HG02798 (cell line): ENCODE measurements around the gene TBPL2.
"Not testable (repeated sequence)": the region's sequence is repeated elsewhere in the genome, so short reads cannot be mapped to it uniquely, and the experiment has no call there.

Source experiments
- ATAC-seq: cut with Tn5 transposase; IDR thresholded peaks from one replicate; pipeline ENCODE4 v1.9.1; 2021; ENCODE audit warnings: mild to moderate bottlenecking; ENCODE audit not compliant: unreplicated experiment, poor library complexity

Gene TBPL2

DNA sequence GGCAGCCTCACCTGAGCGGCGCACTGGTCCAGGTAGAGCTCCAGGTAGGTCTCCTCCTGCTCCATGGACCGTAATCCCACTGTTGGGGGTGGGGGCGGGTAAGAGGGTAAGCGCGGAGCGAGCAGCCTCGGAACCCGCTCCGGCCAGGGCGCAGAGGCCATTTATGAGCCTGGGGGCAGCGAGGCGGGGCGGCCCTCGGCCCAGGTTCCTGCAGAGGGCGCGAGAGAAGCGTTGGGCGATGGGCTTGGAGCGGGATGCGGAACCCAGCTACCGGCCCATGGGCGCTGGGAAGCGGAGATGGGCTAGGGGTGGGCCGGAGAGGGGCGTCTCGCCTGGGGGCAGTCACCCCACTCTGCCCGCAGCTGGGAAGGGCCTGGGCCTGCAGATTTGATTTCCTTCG, at the start of gene TBPL2:
TBPL2 (minus strand) TSS at position 232 of the 400 bp plus-strand sequence; CDS start at position 65, 167 bp downstream.
- no peak for ATAC-seq

DNA sequence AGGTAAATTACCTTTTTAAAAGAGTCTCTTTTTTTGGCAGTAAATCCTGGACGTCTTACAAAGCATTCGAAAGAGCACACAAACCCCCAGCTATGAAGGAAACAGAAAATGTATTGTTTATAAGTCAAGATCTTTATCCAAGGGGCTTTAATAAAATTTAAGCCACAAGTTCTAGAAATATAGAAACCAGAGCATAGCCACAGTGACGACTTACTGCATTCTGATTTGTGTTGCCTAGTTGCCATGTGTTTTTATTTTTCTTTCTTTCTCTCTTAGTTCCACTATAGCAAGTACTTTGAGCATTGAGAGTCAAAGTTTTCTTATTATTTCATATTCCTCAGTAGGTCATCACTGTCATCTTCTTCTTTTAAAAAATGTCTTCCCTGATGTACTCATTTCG, 47.8 kb upstream of the TBPL2 start:
- ATAC-seq: no peak

DNA sequence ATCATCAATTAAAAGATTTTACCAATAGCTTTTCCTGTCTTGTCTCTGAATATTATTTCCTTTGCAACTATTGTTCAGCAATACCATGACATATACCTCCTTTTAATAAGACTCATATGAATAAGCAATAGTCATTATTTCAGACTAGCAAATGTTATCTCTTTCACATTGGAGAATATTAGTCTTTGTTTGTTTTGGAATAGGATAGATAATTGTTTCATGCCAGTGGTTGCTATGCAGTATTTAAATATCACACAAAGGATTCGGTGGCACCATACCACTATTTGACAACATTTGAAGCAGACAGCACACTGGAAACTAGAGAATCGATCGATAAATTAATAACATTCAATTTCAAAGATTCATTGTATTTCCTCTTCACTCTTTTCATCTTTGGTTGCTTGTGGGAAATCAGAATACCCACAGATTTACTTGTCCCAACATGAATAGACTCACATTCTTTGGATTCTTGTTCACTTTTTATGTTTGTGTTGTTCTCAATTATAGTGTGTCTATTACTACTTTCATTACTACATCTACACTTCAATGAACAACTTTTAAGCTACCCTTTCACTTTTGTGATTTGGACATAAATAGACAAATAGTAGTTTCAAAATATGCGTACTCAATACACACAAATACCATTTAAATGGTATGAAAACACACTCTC, 42.7 kb upstream of the TBPL2 start:
- ATAC-seq: no peak

DNA sequence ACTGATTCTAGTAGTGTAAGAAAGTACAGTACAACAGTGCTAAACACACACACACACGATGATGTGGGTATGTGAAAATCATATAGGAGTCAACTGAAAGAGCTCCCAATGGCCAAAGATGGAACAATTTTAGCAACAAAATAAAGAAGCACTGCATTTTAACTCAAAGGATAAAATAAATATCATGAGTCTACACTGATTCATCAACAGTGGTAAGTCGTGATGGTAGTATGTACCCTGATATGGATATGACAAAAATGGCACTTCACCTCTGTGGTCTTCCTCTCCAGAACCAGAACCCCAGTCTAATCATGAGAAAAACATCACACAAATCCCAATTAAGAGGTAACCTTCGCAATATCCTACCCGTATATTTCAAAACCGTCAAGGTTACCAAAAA, 41.4 kb upstream of the TBPL2 start:
- no peak for ATAC-seq

DNA sequence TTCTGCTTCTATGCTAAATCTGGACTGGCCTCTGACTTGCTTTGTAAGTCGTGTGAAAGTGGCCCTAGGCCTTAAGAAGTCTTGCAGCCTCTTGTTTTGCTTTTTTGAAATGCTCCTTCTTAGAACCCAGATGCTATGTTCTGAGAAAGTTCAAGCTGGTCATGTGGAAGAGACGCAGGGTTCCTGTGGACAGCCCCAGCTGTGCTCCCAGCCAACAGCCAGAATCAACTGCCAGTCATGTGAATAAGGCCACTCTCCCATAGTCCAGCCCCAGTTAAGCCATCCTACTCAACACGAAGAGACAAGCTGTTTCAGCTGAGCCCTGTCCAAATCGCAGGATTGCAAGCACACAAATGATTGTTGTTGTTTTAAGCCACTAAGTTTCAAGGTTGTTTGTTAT, 37.3 kb upstream of the TBPL2 start:
- ATAC-seq: no peak

DNA sequence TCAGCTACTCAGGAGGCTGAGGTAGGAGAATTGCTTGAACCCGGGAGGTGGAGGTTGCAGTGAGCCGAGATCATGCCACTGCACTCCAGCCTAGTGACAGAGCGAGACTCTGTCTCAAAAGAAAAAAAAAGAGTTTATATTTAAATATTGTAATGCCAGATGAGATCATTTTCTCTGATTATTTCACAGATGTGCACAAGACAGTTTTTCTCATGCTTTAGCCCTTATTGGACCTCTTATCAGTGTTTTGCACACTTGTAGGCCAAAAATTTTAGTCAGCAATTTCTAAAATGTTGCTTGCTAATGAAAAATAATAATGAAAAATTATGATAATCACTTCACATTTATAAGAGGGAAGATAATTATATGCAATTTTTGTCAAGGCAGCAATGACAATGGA, 36.0 kb upstream of the TBPL2 start:
- ATAC-seq: not testable (repeated sequence)

DNA sequence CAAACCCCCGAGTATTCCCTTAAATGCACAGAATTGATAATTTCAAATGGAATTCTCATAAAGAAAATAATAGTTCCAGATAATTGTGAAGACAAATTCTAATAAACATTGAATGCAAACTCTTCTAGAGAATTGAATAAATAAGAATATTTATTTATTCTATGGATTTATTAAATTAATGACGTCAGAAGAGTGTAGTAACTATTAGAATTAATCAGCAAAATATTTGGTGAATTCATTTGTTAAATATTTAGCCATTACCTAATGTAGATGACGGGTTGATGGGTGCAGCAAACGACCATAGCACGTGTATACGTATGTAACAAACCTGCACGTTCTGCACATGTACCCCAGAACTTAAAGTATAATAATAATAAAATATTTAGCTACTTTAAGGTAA, 33.4 kb upstream of the TBPL2 start:
- no peak for ATAC-seq

DNA sequence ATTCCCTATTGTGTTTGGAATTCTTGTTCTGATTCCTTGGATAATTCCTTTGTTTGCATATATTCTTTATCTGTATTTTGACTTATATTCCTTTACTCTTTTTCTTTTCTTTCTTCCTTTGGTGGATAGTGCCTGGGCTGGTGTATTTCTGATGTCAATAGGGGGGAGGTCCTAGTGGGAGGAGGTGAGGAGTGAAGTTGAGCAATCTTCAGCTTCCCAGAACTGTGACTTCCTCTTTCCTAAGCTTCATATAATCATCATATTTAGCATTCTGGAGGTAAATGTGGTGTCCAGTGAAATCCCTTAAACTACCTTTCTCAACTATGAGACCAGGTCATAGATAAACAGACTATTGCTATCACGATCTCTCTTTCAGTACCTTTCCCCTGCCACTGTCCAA, 29.6 kb upstream of the TBPL2 start:
- ATAC-seq: no peak

DNA sequence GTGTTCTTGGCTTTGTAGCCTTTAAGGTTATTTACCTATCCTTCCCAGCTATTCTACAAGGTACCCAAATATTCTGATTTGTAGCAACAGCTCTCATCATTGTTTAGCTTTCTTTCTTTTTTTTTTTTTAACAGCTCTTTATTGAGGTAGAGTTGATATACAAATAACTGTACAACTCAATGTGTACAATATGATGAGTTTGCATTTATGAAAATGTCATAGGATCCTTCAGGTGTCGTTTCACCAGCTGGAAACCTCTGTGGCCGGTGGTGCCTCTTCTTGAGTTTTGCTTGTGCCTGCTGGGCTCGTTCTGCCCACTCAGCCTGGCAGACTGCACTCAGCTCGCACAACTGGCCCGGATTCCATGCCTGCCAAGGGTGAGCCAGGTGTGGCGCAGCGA, 26.9 kb upstream of the TBPL2 start:
- no peak for ATAC-seq

DNA sequence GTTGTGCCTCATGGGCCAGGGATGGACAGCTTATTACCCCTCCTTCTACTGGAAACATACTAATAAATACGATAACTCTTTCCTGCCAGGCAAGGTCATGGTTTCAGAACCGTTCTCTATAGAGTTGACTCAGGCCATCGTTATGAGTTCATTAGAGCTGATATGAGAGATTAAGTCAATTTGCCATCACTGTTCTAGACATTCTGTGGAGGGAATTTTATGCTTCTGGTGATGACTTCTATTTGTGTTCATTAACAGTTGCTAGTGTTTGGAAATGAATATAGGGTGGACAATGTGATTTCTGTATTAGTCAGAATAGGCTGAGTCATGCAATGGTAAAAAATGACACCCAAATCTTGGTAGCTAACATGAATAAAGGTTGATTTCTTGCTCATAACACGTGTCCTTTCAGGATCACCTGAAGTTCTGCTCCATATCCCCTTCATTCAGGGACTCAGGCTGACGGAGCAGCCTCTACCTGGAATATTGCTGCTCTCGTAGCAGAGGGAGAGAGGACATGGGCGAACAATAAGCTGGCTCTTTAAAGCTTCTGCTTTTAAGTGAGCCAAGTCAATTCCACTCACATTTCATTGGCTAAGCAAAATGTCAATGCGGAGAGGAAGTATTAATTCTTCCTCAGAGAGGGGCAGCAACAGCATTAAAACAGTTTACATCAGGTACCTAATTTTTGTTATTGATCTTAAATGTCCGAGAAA, 18.5 kb upstream of the TBPL2 start:
- peak; percentile 80 for ATAC-seq

DNA sequence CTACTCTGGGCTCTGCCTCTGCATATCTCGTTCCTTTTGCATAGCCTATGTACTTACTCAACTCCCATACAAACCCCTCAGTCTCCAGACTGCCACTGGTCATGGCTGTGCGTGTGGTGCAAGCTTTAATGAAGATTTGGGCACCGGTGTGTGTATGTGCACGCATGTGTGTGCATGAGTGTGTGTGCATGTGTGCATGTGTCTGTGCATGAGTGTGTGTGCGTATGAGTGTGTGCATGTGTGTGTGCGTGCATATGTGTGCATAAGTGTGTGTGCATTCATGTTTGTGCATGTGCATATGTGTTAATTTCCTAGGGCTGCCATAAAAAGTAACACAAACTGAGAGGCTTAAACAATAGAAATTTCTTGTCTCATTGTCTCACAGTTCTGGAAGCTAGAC, 17.1 kb upstream of the TBPL2 start:
- ATAC-seq: no peak

DNA sequence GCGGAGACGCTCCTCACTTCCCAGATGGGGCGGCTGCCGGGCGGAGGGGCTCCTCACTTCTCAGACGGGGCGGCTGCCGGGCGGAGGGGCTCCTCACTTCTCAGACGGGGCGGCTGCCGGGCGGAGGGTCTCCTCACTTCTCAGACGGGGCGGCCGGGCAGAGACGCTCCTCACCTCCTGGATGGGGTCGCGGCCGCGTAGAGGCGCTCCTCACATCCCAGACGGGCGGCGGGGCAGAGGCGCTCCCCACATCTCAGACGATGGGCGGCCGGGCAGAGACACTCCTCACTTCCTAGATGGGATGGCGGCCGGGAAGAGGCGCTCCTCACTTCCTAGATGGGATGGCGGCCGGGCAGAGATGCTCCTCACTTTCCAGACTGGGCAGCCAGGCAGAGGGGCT, 16.0 kb upstream of the TBPL2 start:
- not testable (repeated sequence) for ATAC-seq

DNA sequence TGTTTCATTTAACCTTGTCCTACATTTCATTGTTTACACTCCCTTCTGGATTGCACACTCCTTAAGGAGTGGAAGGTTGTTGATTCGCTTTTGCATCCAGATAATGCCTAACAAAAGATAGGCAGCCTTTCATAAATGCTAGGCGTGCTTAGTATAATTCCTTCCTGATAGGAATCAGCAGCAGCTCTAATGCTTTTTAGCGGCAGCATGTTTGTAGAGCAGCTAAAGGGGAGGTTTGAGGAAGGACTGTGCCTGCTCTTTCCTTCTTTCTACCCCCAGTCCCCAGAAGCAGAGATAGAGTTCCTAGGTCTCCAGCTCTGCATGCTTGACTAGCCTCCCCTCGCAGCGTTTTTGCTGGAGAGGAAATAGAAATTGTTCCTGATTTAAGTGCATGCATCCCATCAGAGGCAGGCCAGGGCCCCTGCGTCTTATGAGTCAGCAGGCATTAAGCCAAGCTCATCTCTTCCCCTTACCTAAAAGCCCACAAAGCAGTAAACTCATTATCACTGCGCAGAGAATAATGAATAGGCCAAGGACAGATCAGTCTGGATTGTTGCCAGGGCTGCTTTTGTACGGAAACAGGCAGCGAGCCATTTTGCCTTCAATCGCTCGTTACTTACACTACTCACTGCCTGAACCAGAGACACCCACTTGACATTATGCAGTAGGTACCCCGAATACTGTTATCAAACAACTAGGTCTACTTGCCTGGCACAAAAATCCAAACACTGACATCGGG, 14.0 kb upstream of the TBPL2 start:
- ATAC-seq: no peak

DNA sequence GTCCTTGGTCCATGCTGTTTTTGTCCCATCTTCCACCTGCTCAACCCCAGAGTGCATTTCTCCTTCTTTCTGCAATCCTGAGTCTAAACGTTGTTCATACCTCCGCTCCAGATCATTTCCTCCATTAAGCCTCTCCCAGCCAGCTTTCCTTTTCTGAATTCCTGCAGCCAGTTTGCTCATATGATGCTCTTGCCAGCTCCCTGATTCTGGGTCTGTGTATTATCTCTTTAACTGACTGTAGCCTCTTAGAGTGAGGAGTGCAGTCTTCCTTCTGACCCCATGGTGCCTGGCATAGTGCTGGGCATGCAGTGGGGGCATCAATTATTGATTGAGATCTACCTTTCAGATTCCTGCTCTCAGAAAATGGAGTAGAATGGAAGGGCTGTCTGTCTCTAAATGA, 11.5 kb upstream of the TBPL2 start:
- no peak for ATAC-seq

DNA sequence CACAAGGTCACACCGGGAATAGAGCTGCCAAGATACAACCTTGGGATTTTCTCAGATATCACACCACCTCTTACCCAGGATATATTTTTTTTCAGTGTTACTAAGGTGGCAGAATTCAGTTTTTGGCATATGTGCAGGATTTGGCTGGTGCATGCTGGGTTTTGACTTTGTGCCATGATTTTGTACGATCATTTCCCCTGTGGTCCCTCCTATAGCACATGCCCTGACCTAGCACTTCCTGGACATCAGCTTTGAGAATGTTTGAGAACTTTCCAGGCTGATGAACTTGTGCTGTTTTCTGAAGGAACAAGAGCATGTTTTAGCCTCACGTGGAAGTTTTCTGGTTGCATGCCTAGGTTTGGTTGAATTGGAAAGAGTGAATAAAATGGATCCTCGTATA, 11.0 kb upstream of the TBPL2 start:
- ATAC-seq: no peak

DNA sequence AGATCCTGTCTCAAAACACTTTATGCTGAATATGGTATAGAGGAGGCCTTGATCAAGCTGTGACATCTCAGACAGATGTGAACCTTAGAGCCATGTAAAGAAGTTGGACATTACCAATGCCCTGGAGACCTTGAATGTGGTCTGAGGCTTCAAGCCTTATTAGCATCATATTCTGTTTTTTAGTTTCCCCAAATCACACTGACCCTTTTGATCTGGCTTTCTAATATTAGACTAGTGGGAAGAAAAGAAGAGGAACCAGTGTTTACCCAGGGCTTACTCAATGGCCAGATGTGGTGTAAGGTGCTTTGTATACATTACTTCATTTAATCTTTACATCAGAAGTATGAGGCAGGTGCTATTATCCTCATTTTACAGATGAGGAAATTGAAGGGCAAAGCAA, 10.6 kb upstream of the TBPL2 start:
- peak; percentile 41 for ATAC-seq

DNA sequence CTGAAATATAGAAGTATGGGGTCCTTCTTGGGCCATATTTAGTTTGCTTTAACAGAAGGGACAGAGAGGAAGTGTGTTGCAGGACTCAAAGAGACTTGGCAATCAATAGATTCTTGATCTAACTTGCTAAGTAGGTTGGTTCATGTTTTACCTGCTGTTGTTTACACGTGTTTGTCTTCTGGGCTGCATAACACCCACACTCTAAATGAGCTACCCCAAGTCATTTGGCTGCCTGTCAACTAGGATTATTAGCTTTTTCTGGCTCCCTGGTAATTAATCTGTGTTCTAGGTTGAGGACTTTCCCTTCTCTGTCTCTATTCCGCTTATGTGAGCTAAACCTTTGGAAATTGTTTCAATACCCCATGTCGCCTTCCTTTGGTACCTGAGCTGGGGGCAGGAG, 10.1 kb upstream of the TBPL2 start:
- peak; percentile 7 for ATAC-seq

DNA sequence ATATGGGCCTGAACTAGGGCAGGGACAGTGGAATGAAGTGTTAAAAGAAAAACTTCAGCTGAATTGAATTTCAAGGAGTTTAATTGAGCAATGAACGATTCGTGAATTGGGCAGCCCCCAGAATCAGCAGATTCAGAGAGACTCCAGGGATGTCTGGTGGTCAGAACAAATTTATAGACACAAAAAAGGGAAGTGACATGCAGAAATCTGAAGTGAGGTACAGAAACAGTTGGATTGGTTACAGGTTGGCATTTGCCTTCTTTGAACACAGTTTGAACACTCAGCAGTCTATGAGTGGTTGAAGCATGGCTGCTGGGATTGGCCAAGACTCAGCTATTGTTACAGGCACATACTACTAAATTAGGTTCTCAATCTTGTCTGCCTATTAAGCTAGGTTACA, 9.7 kb upstream of the TBPL2 start:
- ATAC-seq: no peak

DNA sequence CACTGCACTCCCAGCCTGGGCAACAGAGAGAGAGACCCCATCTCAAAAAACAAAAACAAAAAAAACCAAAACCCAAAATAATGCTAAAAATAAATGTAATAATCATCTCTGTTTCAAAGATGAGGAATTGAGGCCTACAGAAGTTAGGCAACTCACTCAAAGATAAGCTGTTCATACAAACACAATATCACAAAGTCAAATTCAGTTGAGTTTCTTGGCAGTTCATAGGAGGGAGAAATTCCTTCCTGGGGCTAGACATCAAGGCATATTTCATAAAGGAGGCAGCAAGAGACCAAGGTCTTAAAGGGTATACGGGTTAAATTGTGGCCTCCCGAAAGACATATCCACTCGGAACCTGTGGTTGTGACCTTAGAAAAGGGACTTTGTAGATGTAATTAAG, 8.7 kb upstream of the TBPL2 start:
- no peak for ATAC-seq

DNA sequence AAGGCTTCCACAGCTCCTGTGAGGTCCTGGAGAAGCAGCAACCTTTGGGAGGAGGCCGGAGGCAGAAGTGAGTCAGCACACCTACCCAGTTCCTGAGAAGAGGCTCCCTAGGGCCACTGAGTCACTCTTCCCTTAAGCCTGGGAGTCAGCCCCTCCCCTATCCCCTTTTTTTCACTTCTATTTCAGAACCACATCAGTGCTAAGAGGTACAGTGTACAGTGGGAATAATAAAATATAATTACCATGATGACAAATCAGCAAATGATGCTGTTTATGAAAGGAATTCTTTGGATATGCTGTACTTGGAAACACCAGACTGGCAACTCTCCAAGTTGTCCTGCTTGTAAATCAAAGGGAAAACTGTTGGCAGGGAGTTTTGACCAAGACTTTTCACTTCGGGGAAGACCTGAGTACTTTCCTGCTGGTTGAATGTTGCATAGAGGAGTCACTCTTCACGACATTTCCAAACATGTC, 7.8 kb upstream of the TBPL2 start:
- no peak for ATAC-seq

DNA sequence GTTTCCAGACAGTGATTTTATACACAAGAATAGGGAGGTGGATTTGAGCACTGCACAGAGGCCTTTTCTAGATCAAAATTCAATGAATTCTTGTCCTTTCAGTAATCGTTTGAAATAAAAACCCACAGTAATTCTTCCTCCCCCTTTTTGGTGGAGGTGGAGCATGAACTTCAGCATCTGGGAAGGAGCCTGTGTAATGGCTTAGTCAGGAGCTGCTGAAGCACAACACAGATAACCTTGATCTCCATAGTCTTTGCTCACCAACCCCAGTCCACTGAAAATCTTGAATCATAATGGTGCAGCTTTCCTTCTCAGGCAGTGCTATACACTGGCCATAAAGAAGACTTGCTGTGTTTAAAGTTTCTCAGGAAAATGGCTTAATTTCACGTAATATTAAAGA, 6.4 kb upstream of the TBPL2 start:
- ATAC-seq: no peak
